Transverse colon (tissue), 4 donors: ENCODE results near the gene ERMP1. TPM values are rescaled to one million over a fixed set of nuclear protein-coding genes. Genes with fewer than 3 reads are reported as not detected.

Experiments
- DNase-seq: peaks from one replicate; pipeline ENCODE4 v3.0.0-alpha.2; 2019
- H3K27ac ChIP-seq, 4 donors: fragments of 200-600 bp; sonication (generic); 2 replicates each; pipeline ENCODE4 v1.5.1; 2016 to 2018; ENCODE audit warnings: inconsistent platforms in 4 of 4
- H3K27me3 ChIP-seq: fragments of 200-600 bp; sonication (generic); 2 replicates; pipeline ENCODE4 v1.5.1; 2017; ENCODE audit warnings: inconsistent platforms
- H3K36me3 ChIP-seq, 4 donors: fragments of 200-600 bp; sonication (generic); 2 replicates each; pipeline ENCODE4 v1.5.1; 2017 to 2019; ENCODE audit warnings: inconsistent platforms in 4 of 4
- H3K4me1 ChIP-seq, 4 donors: fragments of 200-600 bp; sonication (generic); 2 replicates each; pipeline ENCODE4 v1.5.1; 2017 to 2020; ENCODE audit warnings: inconsistent platforms in 4 of 4
- H3K4me3 ChIP-seq, 4 donors: fragments of 200-600 bp; sonication (generic); 1 replicate in 1 of 4; 2 replicates in 3 of 4; pipeline versions ENCODE4 v1.5.1 to v1.6.1; 2017 to 2019; ENCODE audit warnings: inconsistent platforms in 4 of 4
- H3K9me3 ChIP-seq, 2 donors: fragments of 200-600 bp; sonication (generic); 2 replicates each; pipeline ENCODE4 v1.5.1; 2017 to 2019; ENCODE audit warnings: inconsistent platforms in 2 of 2
- EP300 ChIP-seq: sonication (generic); formaldehyde crosslinking; IDR thresholded peaks from one replicate; pipeline ENCODE4 v1.6.1; 2017; ENCODE audit warnings: antibody characterized with exemption, low read depth
- POLR2A ChIP-seq: fragments of 450-650 bp; IDR thresholded peaks from one replicate; pipeline ENCODE4 v1.6.1; 2016; ENCODE audit warnings: antibody characterized with exemption, mild to moderate bottlenecking, moderate library complexity
- POLR2AphosphoS5 ChIP-seq, 3 donors: sonication (generic); formaldehyde crosslinking; IDR thresholded peaks; one replicate each; pipeline ENCODE4 v1.6.1; 2016; ENCODE audit warnings: antibody characterized with exemption in 3 of 3
- WGBS, 2 donors: methylation state at CpG; one replicate each; pipeline ENCODE4 v1.1.5; 2018; ENCODE audit warnings: low coverage in 1 of 2; 5-methylcytosine and 5-hydroxymethylcytosine counted together
- in situ Hi-C, 4 donors: fragments of 200-750 bp; cut with MboI; loops; one replicate each; pipeline versions ENCODE4 v1.15.0 to v1.15.1; 2017; ENCODE audit warnings: low sequenced_read_pairs in 3 of 4, low pct_ligation_motif_present in 1 of 4, low pct_unique_long_range_greater_than_20kb in 1 of 4
- intact Hi-C: fragments of 100-400 bp; cut with DNase I; formaldehyde crosslinking; loops from one replicate; pipeline ENCODE4 v1.15.1; 2023; ENCODE audit warnings: low total_unique reads
- total RNA-seq, 4 donors: library from RNA; depleted of rRNA; stranded (reverse); fragments of >200 nt; gene quantifications; one replicate each; pipeline ENCODE4 v1.1.0, GENCODE V29; 2016
- TF ChIP-seq, protein P1 (sequence below), 5 experiments: fragments of 200-600 bp in 3 of 5; fragments of 450-650 bp in 2 of 5; sonication (generic) in 3 of 5; IDR thresholded peaks; 1 replicate in 2 of 5; 2 replicates in 3 of 5; pipeline ENCODE4 v1.5.1; 2016 to 2017; ENCODE audit warnings: antibody characterized with exemption in 5 of 5, inconsistent platforms in 3 of 5, mild to moderate bottlenecking in 2 of 5, moderate library complexity in 1 of 5

The ERMP1 gene
- total RNA-seq, 4 donors from 2014 or later = 33.3 to 46.2 (median 34.8) TPM

DNA sequence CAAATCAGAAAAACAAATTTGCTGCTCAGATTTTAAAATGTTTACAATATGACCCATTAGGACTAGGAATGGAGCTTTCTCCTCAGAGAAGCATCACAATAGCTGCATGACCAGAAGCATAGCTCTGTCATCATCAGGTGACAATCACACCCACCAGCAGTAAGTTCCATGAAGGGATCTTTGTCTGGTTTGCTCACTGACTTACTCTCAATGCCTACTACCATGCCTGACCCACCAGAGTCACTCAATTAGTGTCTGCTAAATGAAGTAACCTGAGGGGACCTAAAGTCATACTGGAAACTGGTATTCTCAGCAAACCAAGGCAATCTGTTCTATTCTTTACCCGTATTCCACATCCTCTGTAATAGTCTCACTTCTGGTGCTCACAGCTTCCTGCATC is 7.7 kb downstream of the ERMP1 start:
- Histone ChIP-seq H3K27me3 (no peaks in the 10 kb centered on the region), H3K36me3 (peaks cover 0 to 38% (median 10%) of the 10 kb centered on the region in 4 donors), H3K9me3 (no peaks in the 10 kb centered on the region), H3K27ac (no peak overlapping the region), H3K4me3 (no peak overlapping the region), H3K4me1 (peaks cover 0 to 12% (median 6%) of the 10 kb centered on the region in 4 donors)
- TF ChIP-seq EP300 (no peak), POLR2AphosphoS5 (IDR thresholded peaks at IDR 0.05) (no peak), POLR2A (no peak)
- TF ChIP-seq, protein P1, sequence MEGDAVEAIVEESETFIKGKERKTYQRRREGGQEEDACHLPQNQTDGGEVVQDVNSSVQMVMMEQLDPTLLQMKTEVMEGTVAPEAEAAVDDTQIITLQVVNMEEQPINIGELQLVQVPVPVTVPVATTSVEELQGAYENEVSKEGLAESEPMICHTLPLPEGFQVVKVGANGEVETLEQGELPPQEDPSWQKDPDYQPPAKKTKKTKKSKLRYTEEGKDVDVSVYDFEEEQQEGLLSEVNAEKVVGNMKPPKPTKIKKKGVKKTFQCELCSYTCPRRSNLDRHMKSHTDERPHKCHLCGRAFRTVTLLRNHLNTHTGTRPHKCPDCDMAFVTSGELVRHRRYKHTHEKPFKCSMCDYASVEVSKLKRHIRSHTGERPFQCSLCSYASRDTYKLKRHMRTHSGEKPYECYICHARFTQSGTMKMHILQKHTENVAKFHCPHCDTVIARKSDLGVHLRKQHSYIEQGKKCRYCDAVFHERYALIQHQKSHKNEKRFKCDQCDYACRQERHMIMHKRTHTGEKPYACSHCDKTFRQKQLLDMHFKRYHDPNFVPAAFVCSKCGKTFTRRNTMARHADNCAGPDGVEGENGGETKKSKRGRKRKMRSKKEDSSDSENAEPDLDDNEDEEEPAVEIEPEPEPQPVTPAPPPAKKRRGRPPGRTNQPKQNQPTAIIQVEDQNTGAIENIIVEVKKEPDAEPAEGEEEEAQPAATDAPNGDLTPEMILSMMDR (IDR thresholded peaks at IDR 0.05) = no peak
- in situ Hi-C loops = no loop called here
- WGBS, 2 donors = 78 to 88% methylated on average over 1 of the region's 1 CpG
- DNase-seq = no peak
- intact Hi-C loops = no loop called here

DNA sequence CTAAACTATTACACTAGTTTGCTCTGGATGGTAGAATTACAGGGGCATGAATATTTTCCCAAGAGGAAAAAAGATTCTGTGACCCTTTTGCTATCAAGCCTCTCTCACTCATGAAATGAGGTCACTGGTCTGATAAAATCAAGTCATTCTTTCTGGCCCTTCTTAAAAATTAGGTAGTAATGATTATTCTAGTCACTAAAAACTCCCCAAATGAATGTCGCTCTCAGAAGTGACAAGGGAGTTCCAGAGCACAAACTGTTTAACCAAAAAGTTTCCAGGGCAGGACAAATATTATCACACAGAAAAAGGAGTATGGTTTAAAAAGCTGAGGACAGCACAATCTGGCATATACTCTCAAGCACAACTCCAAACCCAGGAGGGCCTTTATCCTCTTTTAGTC is 12.5 kb downstream of the ERMP1 start:
- intact Hi-C loops (no loop called here), in situ Hi-C loops (no loop called here)
- Histone ChIP-seq H3K27me3 (no peaks in the 10 kb centered on the region), H3K27ac (no peak overlapping the region), H3K4me3 (no peak overlapping the region), H3K9me3 (no peaks in the 10 kb centered on the region), H3K4me1 (peaks cover 0 to 3% (median 0%) of the 10 kb centered on the region in 4 donors), H3K36me3 (peaks cover 0 to 41% (median 10%) of the 10 kb centered on the region in 4 donors)
- 91 to 100% methylated on average over 1 of the region's 1 CpG for WGBS, 2 donors
- no peak for DNase-seq
- TF ChIP-seq, protein P1 (IDR thresholded peaks at IDR 0.05) = no peak
- TF ChIP-seq POLR2AphosphoS5 (IDR thresholded peaks at IDR 0.05) (no peak), EP300 (no peak), POLR2A (no peak)

DNA sequence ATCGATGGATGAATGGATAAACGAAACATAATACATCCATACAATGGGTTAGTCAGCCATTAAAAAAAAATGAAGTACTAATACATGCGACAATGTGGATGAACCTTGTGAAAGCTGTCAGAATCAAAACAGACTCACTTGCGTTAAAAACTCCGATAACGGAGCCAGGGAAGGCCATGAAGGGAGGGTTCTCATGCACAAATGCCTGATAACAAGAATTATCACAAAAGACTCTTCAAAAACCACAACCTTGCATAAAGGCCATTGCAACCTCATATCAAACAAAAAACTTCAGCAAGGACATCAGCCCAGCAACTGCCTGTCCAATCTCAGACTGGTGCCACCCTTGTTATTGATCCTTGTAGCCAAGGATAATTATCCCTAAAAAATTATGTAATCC is 13.7 kb downstream of the ERMP1 start:
- Histone ChIP-seq H3K4me3 (no peak overlapping the region), H3K27me3 (no peaks in the 10 kb centered on the region), H3K36me3 (peaks cover 0 to 34% (median 9%) of the 10 kb centered on the region in 4 donors), H3K9me3 (no peaks in the 10 kb centered on the region), H3K4me1 (peaks cover 0 to 6% (median 0%) of the 10 kb centered on the region in 4 donors), H3K27ac (no peak overlapping the region)
- TF ChIP-seq EP300 (no peak), POLR2AphosphoS5 (IDR thresholded peaks at IDR 0.05) (no peak), POLR2A (no peak)
- TF ChIP-seq, protein P1 (IDR thresholded peaks at IDR 0.05) = no peak
- WGBS, 2 donors = 89 to 93% methylated on average over 6 of the region's 6 CpGs
- intact Hi-C loops = no loop called here
- no peak for DNase-seq
- in situ Hi-C loops = no loop called here

DNA sequence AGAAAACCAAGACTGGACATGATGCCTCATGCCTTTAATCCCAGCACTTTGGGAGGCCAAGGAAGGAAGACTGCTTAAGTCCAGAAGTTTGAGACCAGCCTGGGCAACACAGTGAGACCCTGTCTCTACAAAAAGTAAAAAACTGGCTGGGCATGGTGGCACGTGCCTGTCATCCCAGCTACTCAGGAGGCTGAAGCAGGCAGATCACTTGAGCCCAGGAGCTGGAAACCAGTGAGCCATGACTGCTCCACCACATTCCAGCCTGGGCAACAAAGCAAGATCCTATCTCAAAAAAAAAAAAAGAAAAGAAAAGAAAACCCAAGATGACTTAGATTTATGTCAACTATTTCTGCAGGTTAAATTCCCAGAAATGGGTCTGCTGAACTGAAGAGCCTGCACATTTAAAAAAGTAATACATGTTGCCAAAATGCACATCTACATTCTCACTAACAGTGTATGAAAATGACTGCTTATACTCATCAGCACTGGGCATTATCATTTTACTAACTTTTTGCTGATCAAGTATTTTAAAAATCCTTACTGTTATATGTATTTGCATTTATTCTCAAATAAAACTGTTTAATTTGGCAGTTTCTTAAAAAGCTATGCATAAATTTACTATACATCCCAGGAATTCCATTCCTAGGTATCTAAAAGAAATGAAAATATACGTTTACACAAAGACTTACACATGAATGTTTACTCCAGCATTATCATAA is 14.3 kb downstream of the ERMP1 start:
- Histone ChIP-seq H3K27ac (no peak overlapping the region), H3K9me3 (no peaks in the 10 kb centered on the region), H3K4me1 (peaks cover 0 to 6% (median 0%) of the 10 kb centered on the region in 4 donors), H3K4me3 (no peak overlapping the region), H3K27me3 (no peaks in the 10 kb centered on the region), H3K36me3 (peaks cover 0 to 28% (median 6%) of the 10 kb centered on the region in 4 donors)
- intact Hi-C loops = no loop called here
- no peak for TF ChIP-seq POLR2A
- TF ChIP-seq POLR2AphosphoS5 (IDR thresholded peaks at IDR 0.05) = no peak
- TF ChIP-seq, protein P1 (IDR thresholded peaks at IDR 0.05) = no peak
- no peak for TF ChIP-seq EP300
- in situ Hi-C loops = no loop called here
- WGBS, 2 donors = 67 to 92% methylated on average over 1 to 2 of the region's 2 CpGs
- DNase-seq = no peak
